HG02840 (cell line): ENCODE results near the gene PPP6C.

ENCODE experiments used
- ATAC-seq: cut with Tn5 transposase; IDR thresholded peaks from one replicate; pipeline ENCODE4 v1.9.1; 2021; ENCODE audit warnings: mild to moderate bottlenecking, moderate library complexity, moderate number of reproducible peaks; ENCODE audit not compliant: unreplicated experiment, low FRiP score

Gene PPP6C

DNA sequence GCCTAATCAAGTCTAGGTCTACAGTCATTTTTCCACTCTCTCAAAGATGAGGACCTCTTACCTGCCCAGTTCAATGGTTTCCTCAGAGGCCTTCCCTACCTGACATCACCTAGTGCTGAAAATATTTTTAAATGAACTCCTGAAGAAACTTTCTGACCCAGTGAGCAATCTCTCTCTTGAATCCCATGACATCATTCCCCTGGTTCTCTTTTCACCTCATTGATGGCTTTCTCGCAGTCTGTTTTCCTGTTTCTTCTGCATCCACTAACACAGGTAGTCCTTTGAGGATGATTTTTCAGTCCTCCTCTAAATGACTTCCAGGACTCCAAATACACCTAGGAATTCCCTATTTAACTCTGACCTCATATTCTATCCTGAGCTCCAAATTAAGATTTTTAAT, 86.6 kb downstream of the PPP6C start:
- no peak for ATAC-seq

DNA sequence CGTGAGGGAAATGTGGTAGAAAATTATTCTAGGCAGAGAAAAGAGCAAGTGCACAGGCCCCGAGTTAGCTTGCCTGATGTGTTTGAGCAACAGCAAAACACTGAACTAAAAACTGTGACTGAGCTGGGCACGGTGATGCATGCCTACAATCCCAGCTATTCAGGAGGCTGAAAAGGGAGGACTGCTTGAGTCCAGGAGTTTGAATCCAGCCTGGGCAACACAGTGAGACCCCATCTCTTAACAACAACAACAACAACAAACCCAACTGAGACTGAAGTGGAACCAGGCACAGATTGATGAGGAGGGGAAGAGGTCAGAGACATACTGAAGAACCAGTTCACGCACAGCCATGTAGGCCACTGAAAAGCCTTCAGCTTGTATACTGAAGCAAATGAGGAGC, 88.8 kb downstream of the PPP6C start:
- ATAC-seq = no peak

DNA sequence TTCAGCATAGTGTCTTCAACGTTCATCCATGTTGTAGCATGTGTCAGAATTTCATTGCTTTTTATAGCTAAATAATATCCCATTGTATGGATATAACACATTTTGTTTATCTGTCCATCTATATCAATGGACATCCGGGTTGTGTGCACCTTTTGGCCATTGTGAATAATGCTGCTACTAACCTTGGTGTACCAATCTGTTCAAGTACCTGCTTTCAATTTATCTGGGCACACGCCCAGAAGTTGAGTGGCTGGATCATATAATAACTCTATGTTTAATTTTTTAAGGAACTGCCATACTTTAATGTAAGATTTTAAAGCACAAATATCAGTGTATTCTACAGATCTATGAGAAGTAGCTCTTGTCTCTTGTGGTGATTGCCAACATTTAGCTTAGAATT, 89.8 kb downstream of the PPP6C start:
- no peak for ATAC-seq
